Stimulated activated naive CD8-positive, alpha-beta T cell treated with anti-CD3 and anti-CD28 coated beads, Interleukin-15, Interleukin-2, amounts not matched to agents 100 ng/mL and 50 ng/mL, for 24 hours (primary cell): ENCODE data around the gene BTBD17.

Experiments
- H3K27ac Mint-ChIP-seq: one replicate; pipeline ENCODE4 v1.8.0; 2021; ENCODE audit warnings: mild to moderate bottlenecking, mixed read lengths
- H3K27me3 Mint-ChIP-seq: one replicate; pipeline ENCODE4 v1.8.0; 2021; ENCODE audit warnings: mixed read lengths
- H3K36me3 Mint-ChIP-seq: one replicate; pipeline ENCODE4 v1.8.0; 2021; ENCODE audit warnings: low read depth, mixed read lengths
- H3K4me1 Mint-ChIP-seq: one replicate; pipeline ENCODE4 v1.8.0; 2021; ENCODE audit warnings: low read depth, mixed read lengths
- H3K4me3 Mint-ChIP-seq: one replicate; pipeline ENCODE4 v1.8.0; 2021; ENCODE audit warnings: mild to moderate bottlenecking, mixed read lengths
- H3K9me3 Mint-ChIP-seq: one replicate; pipeline ENCODE4 v1.8.0; 2021; ENCODE audit warnings: mixed read lengths

The BTBD17 gene

GRCh38 chr17:74318391-74318790, 43.3 kb downstream of the BTBD17 start:
- H3K4me1 Mint-ChIP-seq, result no peaks in the 10 kb centered on the region
- no peak overlapping the region for H3K4me3 Mint-ChIP-seq
- H3K27ac Mint-ChIP-seq, result no peak overlapping the region
- H3K27me3 Mint-ChIP-seq, result peaks cover 12% of the 10 kb centered on the region
- H3K9me3 Mint-ChIP-seq, result no peaks in the 10 kb centered on the region
- no peaks in the 10 kb centered on the region for H3K36me3 Mint-ChIP-seq

DNA sequence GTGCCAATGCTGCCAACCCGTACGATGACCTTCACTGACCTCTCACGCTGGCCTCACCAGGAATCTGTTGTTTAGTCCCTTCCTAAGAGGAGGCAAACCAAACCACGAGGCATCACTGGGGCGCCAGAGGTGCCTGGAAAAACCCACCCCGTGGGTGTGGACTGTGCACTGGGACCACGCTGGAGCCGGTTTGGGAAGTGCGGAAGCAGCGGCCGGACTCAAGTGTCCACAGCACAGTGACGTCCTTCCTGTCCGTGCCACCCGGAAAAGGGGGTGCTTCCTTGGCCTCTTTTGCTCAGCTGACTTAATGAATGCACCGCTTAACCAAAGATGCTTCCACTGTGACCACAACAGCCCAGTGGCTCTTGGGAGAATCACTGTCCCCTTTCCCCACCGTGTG, 44.6 kb downstream of the BTBD17 start:
- H3K36me3 Mint-ChIP-seq, result no peaks in the 10 kb centered on the region
- no peak overlapping the region for H3K4me3 Mint-ChIP-seq
- peaks cover 7% of the 10 kb centered on the region for H3K27me3 Mint-ChIP-seq
- no peaks in the 10 kb centered on the region for H3K9me3 Mint-ChIP-seq
- no peaks in the 10 kb centered on the region for H3K4me1 Mint-ChIP-seq
- H3K27ac Mint-ChIP-seq, result no peak overlapping the region

DNA sequence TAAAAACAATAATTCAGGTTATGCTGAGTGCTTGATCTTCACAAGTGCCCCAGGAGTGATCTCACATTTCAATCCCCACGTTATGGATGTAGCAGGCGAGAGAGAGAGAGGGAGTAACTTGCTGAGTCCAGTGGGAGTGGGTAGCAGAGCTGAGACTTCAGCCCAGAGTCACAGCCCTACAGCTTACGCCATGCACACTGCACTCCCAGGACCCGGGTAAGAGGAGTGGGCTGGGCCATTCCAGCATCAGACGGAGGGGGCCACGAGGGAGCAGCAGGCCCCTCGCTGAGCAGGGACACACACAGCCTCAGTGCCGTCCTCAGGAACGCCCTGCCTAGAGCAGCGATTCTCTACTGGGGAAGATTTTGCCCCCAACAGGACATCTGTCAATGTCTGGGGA, 45.4 kb downstream of the BTBD17 start:
- no peak overlapping the region for H3K4me3 Mint-ChIP-seq

GRCh38 chr17:74314877-74315276, 46.8 kb downstream of the BTBD17 start:
- Mint-ChIP-seq H3K36me3 (no peaks in the 10 kb centered on the region), H3K4me3 (no peak overlapping the region), H3K27me3 (no peaks in the 10 kb centered on the region), H3K9me3 (no peaks in the 10 kb centered on the region), H3K4me1 (no peaks in the 10 kb centered on the region), H3K27ac (no peak overlapping the region)

More for the DNA sequence above, 45.4 kb downstream of the BTBD17 start:
- no peak overlapping the region for H3K27ac Mint-ChIP-seq
- no peaks in the 10 kb centered on the region for H3K27me3 Mint-ChIP-seq
- H3K4me1 Mint-ChIP-seq, result no peaks in the 10 kb centered on the region
- H3K36me3 Mint-ChIP-seq, result no peaks in the 10 kb centered on the region
- no peaks in the 10 kb centered on the region for H3K9me3 Mint-ChIP-seq

GRCh38 chr17:74309902-74310301, 51.8 kb downstream of the BTBD17 start:
- Mint-ChIP-seq H3K9me3 (no peaks in the 10 kb centered on the region), H3K4me1 (peaks cover 8% of the 10 kb centered on the region), H3K27me3 (peaks cover 6% of the 10 kb centered on the region), H3K36me3 (no peaks in the 10 kb centered on the region), H3K4me3 (no peak overlapping the region), H3K27ac (no peak overlapping the region)

- Mint-ChIP-seq H3K36me3 (no peaks in the 10 kb centered on the region), H3K4me3 (no peak overlapping the region), H3K9me3 (no peaks in the 10 kb centered on the region), H3K27ac (no peak overlapping the region), H3K4me1 (peaks cover 8% of the 10 kb centered on the region), H3K27me3 (peaks cover 6% of the 10 kb centered on the region)
Observed at GRCh38 chr17:74307984-74308773, 53.5 kb downstream of the BTBD17 start.
